Stimulated activated CD8-positive, alpha-beta memory T cell treated with anti-CD3 and anti-CD28 coated beads, Interleukin-12 subunit alpha, Interleukin-12 subunit beta, amount 100 ng/mL, for 24 hours (primary cell): ENCODE results near the gene SMCO4.
"Not testable (repeated sequence)": the region's sequence is repeated elsewhere in the genome, so short reads cannot be mapped to it uniquely, and the experiment has no call there.

Experiments used
- DNase-seq: peaks from one replicate; pipeline ENCODE4 v3.0.0-alpha.2; 2020; ENCODE audit errors: extremely low read depth

The SMCO4 gene

GRCh38 chr11:93560199-93560932 lies 17.2 kb upstream of the SMCO4 start:
- DNase-seq, result no peak

GRCh38 chr11:93559681-93560080 lies 16.5 kb upstream of the SMCO4 start:
- no peak for DNase-seq

GRCh38 chr11:93552874-93553273 lies 9.7 kb upstream of the SMCO4 start:
- no peak for DNase-seq

DNA sequence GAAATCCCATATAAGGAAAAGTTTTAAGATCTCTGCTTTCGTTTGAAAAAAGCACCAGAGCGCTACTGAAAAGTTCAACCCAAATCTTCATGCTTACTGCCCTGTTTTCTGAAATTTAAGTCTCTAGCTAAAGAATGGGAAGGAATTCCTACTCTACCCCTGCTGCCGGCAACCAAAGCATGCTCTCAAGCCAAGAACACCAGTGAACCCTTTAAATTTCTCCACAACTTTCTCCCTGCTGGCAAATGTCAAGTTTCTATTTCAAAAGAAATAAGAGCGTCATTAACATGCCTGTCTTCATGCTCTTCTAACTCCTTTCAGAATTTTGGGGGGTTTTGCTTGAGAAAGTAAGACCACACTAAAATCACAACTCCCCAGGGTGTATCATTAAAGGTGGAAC lies 6.8 kb upstream of the SMCO4 start:
- no peak for DNase-seq

DNA sequence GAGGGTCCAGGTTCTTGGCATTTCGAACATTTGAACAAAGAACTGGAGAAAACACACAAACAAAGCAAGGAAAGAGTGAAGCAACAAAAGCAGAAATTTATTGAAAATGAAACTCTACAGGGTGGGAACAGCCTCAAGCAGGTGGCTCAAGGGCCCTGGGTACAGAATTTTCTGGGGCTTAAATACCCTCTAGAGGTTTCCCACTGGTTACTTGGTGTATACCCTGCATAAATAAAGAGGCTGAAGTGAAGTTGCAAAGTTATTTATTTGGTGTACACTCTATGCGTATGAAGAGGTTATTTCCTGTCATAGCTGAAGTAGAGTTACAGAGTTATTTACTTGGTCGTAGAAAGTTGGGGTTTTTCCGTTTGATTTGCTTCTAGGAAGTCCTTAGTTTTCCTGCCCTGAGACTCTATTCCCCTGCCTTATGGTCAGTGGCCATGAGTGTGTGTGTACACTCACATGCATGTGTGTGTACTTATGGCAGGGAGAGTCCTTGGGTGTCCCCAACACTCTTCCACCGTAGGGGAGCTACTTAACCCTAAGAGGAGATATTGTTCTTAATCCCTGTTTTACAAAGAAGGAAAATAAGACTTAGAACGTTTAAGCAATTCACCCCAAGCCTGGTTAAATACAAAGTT lies 5.6 kb upstream of the SMCO4 start:
- no peak for DNase-seq

DNA sequence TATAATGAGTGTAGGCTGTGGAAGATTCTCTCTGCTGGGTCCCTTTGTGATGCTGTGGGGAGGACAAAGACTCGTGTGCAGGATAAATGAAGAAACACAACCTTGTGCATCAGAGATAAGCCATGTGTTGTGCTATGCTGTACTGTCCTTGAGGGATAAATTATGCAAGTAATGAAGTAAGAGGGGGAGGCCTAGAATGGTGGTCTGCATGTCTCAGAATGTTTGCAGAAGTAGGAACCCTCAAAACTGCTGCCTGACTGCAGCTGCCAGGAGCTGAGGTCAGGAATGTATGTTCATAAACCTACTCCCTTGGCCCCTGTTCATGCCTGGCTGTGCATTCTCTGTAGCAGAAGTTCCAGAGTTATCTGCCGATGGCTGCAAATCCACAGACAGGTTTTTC lies 4.6 kb upstream of the SMCO4 start:
- DNase-seq, result no peak

DNA sequence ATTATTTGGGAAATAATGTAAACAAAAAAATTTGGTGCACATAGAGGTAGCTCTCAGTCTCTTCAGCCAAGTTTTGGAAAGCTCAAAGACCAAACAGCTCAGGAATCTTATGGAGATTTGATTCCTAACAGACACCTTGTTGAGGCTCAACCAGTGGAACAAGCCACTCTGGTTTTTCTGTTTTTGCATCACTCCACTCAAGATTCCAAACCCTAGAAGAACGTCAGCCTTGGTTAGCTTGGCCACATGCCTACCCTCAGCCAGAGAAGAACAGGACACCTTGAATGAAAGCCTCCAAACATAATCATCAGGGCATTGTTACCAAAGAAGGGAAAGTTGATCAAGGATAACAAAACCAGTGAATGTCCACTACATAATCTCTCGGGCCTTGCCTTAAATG lies 3.8 kb upstream of the SMCO4 start:
- no peak for DNase-seq

GRCh38 chr11:93545566-93545965 lies 2.4 kb upstream of the SMCO4 start:
- no peak for DNase-seq

GRCh38 chr11:93542811-93543229 lies 371 bp downstream of the SMCO4 start:
- DNase-seq, result no peak

DNA sequence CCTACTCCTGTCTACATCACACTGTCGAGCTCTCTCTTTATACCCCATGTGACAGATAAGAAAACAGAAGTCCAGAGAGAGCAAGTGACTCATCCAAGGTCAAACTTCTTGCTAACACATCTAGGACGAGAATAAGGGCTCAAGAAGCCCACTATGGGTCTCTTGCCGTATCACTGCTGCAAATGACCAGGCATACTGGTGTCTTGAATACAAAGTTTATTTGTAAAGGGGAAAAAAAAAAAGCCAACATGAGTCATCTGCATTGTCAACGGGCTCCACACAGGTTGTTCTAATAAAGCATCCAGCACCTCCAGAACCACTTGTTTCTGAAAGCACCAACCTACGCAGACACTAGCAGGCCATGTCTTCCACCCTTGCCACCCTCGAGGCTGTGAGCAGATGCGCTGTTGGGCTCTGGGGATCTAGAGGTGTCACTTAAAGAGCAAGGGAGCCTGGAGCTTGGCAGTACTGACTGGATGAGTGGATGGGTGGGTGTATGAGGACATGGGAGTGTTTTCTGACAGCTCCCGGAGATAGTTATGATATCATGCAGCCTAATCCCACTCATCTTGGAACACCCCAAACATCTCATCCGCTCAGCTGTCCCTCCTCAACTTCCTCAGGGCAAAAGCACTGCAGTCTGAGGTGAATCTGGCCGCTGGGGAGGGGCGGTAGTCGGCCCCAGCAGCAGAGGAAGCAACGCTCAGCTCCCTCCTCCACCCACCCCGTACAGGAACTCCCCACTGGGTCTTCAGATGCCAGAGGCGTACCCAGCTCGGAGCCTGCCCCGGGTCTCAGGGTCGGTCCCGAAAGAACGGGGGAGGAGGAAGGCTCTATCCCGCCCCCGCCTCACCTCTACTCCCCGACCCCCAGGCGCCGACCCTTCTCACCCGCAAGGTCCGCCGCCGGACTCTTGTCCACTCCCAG lies 1.0 kb downstream of the SMCO4 start:
- DNase-seq, result no peak

DNA sequence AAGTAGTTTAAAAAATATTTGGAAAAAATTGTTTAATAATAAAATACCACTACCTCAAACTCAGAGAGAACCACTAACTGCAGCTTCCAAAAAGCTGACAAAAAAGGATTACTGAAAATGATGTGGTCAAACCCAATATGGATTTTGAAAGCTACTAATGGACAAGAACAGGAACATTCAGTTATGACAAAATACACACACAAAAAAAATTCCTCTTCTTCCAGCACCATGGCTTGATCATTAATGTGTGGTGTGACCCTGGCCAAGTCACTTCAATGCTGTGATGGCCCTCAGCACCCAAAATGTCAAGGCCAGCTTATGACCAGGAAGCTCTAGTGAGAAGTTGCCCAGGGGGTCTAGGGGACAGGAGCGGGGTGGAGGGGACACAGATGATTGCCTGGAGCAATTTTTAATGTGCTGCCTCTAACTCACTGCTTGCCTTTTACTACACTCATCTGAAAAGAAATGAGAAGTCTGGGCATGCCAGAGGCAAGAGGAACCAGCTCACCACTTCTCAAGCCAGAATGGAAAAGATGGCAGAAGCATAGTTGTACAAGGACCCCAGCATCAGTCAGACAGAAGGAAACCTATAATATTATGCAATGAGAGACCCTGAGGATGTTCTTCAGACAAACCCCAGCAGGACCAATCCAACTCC lies 2.2 kb downstream of the SMCO4 start:
- no peak for DNase-seq

DNA sequence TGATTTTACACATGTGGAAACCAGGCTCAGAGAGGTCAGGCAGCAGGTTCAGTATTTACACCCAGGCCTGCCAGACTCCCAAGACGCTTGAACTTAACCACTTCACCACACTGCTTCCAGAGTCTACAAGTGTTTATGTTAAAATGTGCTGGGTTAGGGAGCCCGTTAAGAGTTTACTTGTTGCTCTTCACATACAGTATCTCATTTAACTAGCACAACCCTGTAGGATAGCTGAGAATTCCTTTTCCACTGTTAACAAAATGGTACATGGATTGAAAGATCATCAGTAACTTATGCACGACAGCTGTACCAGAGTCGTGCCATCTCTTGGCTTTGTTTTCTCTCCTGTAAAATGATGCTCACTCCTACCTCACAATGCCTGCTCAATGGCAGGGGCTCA lies 2.9 kb downstream of the SMCO4 start:
- no peak for DNase-seq

DNA sequence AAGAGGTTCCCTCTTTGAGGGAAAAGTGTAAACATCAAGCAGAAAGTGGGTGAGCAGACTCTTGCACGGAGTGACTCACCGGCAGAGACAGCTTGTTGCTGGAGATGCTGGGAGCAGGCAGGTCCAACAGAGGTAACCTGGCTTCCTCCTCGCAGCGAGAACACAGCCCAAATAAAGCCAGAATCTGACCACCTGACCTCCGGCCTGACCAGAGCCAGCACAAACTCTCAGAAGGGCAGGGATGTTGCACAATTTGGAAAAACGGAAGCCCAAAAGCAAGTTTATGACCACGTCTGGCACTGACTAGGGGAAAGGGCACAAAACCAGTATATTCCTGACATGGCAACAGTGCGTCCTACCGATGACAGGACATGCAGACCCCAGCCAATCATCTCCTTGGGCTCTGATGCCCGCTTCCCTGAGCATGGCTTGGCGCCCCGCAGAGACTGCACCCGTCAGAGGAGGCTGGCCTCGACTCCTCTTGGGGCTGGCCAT lies 5.4 kb downstream of the SMCO4 start:
- no peak for DNase-seq

DNA sequence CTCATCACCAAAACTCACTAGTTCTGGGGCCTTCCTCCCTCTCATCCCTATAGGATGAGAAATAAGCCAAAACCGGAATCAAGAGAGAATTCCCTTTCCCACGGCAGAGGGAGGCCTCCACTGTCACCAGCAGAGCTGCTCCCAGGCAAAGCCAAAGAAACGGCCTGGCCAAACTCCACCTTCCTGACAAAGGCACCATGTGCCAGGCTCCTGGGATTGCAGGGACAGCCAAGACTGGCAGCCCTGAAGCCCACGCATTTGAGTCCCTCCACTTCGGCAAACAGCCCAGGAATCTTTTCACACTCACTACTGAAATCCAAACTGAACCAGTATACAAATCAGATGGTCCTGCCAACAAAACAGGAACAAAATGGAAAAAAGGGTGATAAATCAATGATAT lies 6.1 kb downstream of the SMCO4 start:
- no peak for DNase-seq

DNA sequence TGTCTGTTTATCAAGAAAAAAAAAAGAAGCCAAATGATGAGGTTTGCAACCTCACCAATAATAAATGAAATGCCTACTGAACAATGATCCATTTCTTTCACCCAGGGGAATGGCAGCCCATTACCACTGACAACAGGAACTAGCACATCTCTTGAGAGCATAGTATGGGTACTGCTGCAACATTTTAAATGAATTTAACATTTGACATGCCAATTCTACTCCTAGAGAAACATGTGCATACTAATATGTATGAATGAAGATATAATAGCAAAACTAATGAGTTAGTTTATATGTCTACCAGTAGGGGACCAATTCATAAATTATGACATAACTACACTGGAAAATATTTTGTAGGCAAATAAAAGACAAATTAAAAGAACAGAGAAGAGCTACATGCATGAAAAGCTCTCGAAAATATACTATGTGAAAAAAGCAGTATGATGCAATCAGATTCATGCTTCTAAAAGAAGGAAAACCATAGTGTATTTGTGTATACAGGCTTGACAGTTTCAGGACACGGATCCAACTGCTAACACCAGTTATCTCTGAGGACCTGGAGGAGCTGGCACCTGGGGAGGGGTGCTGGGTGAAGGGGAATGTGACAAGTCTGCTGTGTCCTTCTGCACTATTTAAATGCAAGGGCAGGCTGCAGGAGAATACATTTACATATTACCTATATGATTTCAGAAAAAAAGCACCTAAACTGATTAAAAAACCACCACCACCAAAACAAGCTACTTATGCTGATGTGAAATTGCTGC lies 6.9 kb downstream of the SMCO4 start:
- DNase-seq, result no peak

- DNase-seq, result not testable (repeated sequence)
Observed at GRCh38 chr11:93535578-93535977, 7.6 kb downstream of the SMCO4 start.

GRCh38 chr11:93532806-93533205 lies 10.4 kb downstream of the SMCO4 start:
- no peak for DNase-seq

- no peak for DNase-seq
Observed at GRCh38 chr11:93532281-93532789, 10.9 kb downstream of the SMCO4 start.

DNA sequence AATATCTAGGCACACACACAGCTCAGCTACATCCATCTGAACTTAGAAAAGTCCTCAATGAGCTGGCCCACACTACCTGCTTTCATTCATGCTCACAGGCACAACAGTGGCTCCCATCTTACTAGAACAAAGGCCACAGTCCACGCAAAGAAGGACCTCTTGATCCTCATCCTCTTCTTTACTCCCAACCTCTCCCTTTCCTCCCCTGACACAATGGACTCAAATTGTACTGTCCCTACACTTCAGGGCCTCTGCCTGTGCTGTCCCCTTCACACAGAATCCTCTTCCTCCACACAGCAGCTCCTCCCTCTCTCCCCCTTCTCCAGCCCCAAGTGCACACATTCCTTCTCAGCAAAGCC lies 12.7 kb downstream of the SMCO4 start:
- DNase-seq, result no peak

- DNase-seq, result no peak
Observed at GRCh38 chr11:93529707-93530467, 13.3 kb downstream of the SMCO4 start.
